Neuron (in vitro differentiated cells): ENCODE results near the gene TUSC7.

Source experiments
- H2AFZ ChIP-seq: one replicate; pipeline ENCODE4 v1.6.1; 2013; ENCODE audit warnings: low read depth, mild to moderate bottlenecking, inconsistent platforms, low read length, moderate library complexity
- H3K27me3 ChIP-seq: one replicate; pipeline ENCODE4 v1.6.1; 2013; ENCODE audit warnings: low read length; ENCODE audit not compliant: insufficient read depth
- H3K36me3 ChIP-seq: one replicate; pipeline ENCODE4 v1.6.1; 2013; ENCODE audit warnings: low read length; ENCODE audit not compliant: insufficient read depth
- H3K4me1 ChIP-seq: one replicate; pipeline ENCODE4 v1.6.1; 2013; ENCODE audit warnings: low read length; ENCODE audit not compliant: insufficient read depth
- H3K4me3 ChIP-seq: 2 replicates; pipeline ENCODE4 v1.5.1; 2013; ENCODE audit warnings: mild to moderate bottlenecking, low read length, moderate library complexity
- H3K9me3 ChIP-seq: one replicate; pipeline ENCODE4 v1.6.1; 2013; ENCODE audit warnings: low read length

TUSC7 gene

GRCh38 chr3:116709479-116709878, at the start of gene TUSC7:
Gene TUSC7 (plus strand): TSS chr3:116709779.
- Histone ChIP-seq H3K36me3 (no peaks in the 10 kb centered on the region), H2AFZ (no peak within 1 kb of the TSS), H3K4me3 (no peak within 1 kb of the TSS), H3K4me1 (no peaks in the 10 kb centered on the region), H3K27me3 (no peaks in the 10 kb centered on the region), H3K9me3 (no peaks in the 10 kb centered on the region)

- no peaks in the 10 kb centered on the region for H3K36me3 ChIP-seq
- no peaks in the 10 kb centered on the region for H3K4me1 ChIP-seq
- no peak overlapping the region for H3K4me3 ChIP-seq
- no peak overlapping the region for H2AFZ ChIP-seq
- no peaks in the 10 kb centered on the region for H3K27me3 ChIP-seq
- H3K9me3 ChIP-seq = no peaks in the 10 kb centered on the region
Measured at GRCh38 chr3:116661196-116661595, 48.4 kb upstream of the TUSC7 start.

DNA sequence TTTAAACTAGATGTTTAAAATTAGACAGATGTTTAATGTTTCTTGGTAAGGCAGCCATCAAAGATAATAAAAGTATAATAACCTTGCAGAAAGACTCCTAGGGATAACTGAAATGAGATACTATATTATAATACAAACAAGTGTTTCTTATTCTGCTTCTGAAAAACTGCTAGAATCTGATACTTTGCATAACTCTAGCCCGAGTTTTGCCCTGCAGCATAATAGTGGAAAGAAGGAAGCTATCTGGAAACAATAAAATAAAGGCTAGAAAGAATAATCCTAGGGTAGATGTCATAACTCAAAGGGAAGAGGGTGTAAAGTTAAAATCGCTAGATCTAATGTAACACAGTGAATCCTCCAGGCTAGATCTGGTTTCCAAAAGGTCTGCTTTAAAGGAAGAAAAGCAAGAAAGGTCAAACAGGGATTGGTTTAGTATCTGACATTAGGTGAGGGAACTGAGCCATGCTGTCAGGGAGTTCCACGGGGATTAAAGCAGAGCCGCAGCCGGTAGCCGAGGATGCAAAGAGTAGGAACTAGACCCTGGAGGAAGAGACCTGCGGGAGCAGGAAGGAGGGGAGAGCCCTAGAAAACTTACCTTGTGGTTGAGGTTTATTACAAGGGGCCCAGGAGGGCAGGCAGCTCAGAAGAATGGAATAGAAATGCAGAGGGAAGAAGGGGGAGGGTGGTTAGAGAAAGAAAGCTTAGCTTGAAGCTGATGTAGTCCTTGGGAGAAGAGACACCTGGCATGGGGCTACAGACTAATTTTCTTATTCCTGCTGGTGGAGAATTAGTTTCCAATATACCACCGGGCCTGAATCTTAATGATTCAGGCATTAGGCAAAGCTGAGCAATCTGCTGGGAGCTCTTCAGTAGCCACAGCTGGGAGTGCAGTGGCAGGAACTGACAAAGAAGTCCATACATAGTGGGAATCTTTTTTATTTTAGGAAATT, 46.1 kb upstream of the TUSC7 start:
- no peaks in the 10 kb centered on the region for H3K9me3 ChIP-seq
- no peak overlapping the region for H2AFZ ChIP-seq
- H3K4me1 ChIP-seq = no peaks in the 10 kb centered on the region
- H3K36me3 ChIP-seq = no peaks in the 10 kb centered on the region
- H3K4me3 ChIP-seq = no peak overlapping the region
- no peaks in the 10 kb centered on the region for H3K27me3 ChIP-seq

GRCh38 chr3:116667324-116667723, 42.3 kb upstream of the TUSC7 start:
- Histone ChIP-seq H3K4me3 (no peak overlapping the region), H3K4me1 (peaks cover 5% of the 10 kb centered on the region), H3K9me3 (no peaks in the 10 kb centered on the region), H3K27me3 (no peaks in the 10 kb centered on the region), H2AFZ (no peak overlapping the region), H3K36me3 (no peaks in the 10 kb centered on the region)

- H3K4me3 ChIP-seq = no peak overlapping the region
- no peaks in the 10 kb centered on the region for H3K9me3 ChIP-seq
Measured at GRCh38 chr3:116667791-116668190, 41.8 kb upstream of the TUSC7 start.

GRCh38 chr3:116669576-116669975, 40.0 kb upstream of the TUSC7 start:
- H3K27me3 ChIP-seq = no peaks in the 10 kb centered on the region
- no peak overlapping the region for H2AFZ ChIP-seq
- H3K36me3 ChIP-seq = no peaks in the 10 kb centered on the region
- H3K9me3 ChIP-seq = no peaks in the 10 kb centered on the region
- peaks cover 5% of the 10 kb centered on the region for H3K4me1 ChIP-seq
- H3K4me3 ChIP-seq = no peak overlapping the region

More at GRCh38 chr3:116667791-116668190, 41.8 kb upstream of the TUSC7 start:
- Histone ChIP-seq H2AFZ (no peak overlapping the region), H3K27me3 (no peaks in the 10 kb centered on the region), H3K4me1 (peaks cover 5% of the 10 kb centered on the region), H3K36me3 (no peaks in the 10 kb centered on the region)

DNA sequence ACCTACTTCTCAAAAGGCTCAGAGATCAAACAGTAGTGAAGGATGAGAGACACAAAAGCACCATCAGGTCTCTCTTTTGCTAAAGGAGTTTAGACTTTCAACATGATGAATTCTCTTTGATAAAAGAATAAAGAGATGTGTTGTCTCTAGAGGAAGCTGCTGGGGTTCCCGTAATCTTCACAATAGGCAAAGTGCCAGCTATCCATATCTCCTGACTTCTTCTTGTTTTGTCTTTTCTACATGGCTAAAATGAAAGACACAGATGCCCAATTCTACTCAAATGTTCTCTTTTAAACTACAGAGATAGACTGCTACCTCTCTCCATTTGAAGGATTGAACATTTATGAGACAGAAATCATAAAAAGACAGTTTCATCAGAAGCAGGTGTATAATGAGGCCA, 38.4 kb upstream of the TUSC7 start:
- Histone ChIP-seq H2AFZ (no peak overlapping the region), H3K4me1 (peaks cover 5% of the 10 kb centered on the region), H3K27me3 (no peaks in the 10 kb centered on the region), H3K4me3 (no peak overlapping the region), H3K36me3 (no peaks in the 10 kb centered on the region), H3K9me3 (no peaks in the 10 kb centered on the region)

DNA sequence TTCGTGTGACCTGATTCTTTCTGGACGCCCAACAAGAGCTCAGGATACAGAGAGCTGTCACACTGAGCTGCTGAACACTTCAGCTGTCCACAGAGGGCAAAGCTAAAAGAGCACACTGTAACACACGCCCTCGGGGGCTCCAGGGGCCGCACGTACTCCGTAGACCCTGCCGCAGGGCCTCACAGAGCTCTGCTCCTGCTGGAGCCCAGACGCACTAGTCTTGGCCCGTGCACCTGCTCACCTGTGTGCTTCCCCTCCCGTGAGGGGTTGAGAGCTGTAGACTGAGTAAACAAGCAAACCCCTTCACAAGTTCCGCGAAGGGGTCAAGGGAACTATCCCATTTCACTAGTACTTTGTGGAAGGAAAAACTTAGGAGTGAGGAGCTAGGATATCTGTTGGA, 30.7 kb upstream of the TUSC7 start:
- Histone ChIP-seq H3K4me3 (no peak overlapping the region), H3K27me3 (no peaks in the 10 kb centered on the region)

DNA sequence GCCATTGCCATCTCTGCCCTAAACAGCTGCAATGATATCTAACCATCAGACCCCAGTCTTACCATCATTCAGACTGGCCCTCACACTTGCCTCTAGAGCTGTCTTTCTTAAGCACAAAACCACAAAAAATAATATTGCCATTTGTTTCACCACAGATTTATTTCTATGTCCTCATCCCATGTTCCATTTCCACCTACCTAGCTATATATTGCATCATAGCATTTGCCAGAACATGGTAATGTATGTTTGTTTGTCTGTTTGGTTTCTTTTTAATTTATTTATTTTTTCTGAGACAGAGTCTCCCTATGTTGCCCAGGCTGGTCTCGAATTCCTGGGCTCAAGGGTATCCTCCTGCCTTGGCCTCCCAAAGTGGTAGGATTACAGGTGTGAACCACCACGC, 18.5 kb upstream of the TUSC7 start:
- no peaks in the 10 kb centered on the region for H3K36me3 ChIP-seq
- H3K4me1 ChIP-seq = no peaks in the 10 kb centered on the region
- H3K27me3 ChIP-seq = no peaks in the 10 kb centered on the region
- H3K9me3 ChIP-seq = no peaks in the 10 kb centered on the region
- H3K4me3 ChIP-seq = no peak overlapping the region
- no peak overlapping the region for H2AFZ ChIP-seq

More for the DNA sequence above, 30.7 kb upstream of the TUSC7 start:
- H3K36me3 ChIP-seq = no peaks in the 10 kb centered on the region
- no peak overlapping the region for H2AFZ ChIP-seq
- H3K4me1 ChIP-seq = no peaks in the 10 kb centered on the region
- no peaks in the 10 kb centered on the region for H3K9me3 ChIP-seq

GRCh38 chr3:116701070-116701469, 8.5 kb upstream of the TUSC7 start:
- Histone ChIP-seq H3K9me3 (no peaks in the 10 kb centered on the region), H3K4me3 (no peak overlapping the region), H3K27me3 (no peaks in the 10 kb centered on the region), H3K4me1 (no peaks in the 10 kb centered on the region), H2AFZ (no peak overlapping the region), H3K36me3 (no peaks in the 10 kb centered on the region)

GRCh38 chr3:116702334-116702733, 7.2 kb upstream of the TUSC7 start:
- Histone ChIP-seq H3K4me1 (no peaks in the 10 kb centered on the region), H2AFZ (no peak overlapping the region), H3K36me3 (no peaks in the 10 kb centered on the region), H3K27me3 (no peaks in the 10 kb centered on the region), H3K4me3 (no peak overlapping the region), H3K9me3 (no peaks in the 10 kb centered on the region)

- Histone ChIP-seq H3K9me3 (no peaks in the 10 kb centered on the region), H3K36me3 (no peaks in the 10 kb centered on the region), H3K4me3 (no peak overlapping the region), H2AFZ (no peak overlapping the region), H3K27me3 (no peaks in the 10 kb centered on the region), H3K4me1 (no peaks in the 10 kb centered on the region)
Measured at GRCh38 chr3:116707531-116707930, 2.0 kb upstream of the TUSC7 start.

- no peak overlapping the region for H2AFZ ChIP-seq
- H3K9me3 ChIP-seq = no peaks in the 10 kb centered on the region
- H3K4me3 ChIP-seq = no peak overlapping the region
- H3K27me3 ChIP-seq = no peaks in the 10 kb centered on the region
- peaks cover 7% of the 10 kb centered on the region for H3K4me1 ChIP-seq
- H3K36me3 ChIP-seq = no peaks in the 10 kb centered on the region
Measured at GRCh38 chr3:116716490-116716889, 6.9 kb downstream of the TUSC7 start.

GRCh38 chr3:116717566-116717965, 8.0 kb downstream of the TUSC7 start:
- H3K36me3 ChIP-seq = no peaks in the 10 kb centered on the region
- H3K4me3 ChIP-seq = no peak overlapping the region
- H3K4me1 ChIP-seq = peaks cover 7% of the 10 kb centered on the region
- H3K9me3 ChIP-seq = no peaks in the 10 kb centered on the region
- no peaks in the 10 kb centered on the region for H3K27me3 ChIP-seq
- H2AFZ ChIP-seq = no peak overlapping the region
